NCI-H2227 treated with DMSO at 0.1 percent for 48 hours (cell line): ENCODE measurements around the gene IGFALS.

Experiments
- DNase-seq: peaks from one replicate; lab custom pipeline; 2025; lab: John Stamatoyannopoulos, UW

The IGFALS gene

GRCh38 chr16:1775846-1776671 lies 17.4 kb downstream of the IGFALS start:
- no peak for DNase-seq

GRCh38 chr16:1775006-1775845 lies 18.3 kb downstream of the IGFALS start:
- DNase-seq: no peak

DNA sequence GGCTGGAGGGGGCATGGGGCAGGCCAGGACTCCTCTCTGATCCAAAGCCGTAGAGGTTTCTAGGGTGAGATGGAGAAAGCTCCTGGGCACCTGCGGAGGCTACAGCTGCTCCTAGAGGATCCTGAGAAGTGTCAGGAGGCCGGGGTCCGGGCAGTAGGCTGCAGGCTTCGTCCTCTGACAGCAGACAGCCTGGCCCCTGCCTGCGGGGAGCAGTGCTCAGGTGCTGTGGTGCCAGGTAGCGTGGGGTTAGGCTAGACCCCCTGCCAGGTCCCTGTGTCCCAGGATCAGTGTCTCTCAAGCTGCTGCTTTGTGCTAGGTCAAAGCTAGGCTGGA lies 19.1 kb downstream of the IGFALS start:
- DNase-seq: no peak

- DNase-seq: no peak
These were observed 19.6 kb downstream of the IGFALS start for GRCh38 chr16:1773703-1774447.

DNA sequence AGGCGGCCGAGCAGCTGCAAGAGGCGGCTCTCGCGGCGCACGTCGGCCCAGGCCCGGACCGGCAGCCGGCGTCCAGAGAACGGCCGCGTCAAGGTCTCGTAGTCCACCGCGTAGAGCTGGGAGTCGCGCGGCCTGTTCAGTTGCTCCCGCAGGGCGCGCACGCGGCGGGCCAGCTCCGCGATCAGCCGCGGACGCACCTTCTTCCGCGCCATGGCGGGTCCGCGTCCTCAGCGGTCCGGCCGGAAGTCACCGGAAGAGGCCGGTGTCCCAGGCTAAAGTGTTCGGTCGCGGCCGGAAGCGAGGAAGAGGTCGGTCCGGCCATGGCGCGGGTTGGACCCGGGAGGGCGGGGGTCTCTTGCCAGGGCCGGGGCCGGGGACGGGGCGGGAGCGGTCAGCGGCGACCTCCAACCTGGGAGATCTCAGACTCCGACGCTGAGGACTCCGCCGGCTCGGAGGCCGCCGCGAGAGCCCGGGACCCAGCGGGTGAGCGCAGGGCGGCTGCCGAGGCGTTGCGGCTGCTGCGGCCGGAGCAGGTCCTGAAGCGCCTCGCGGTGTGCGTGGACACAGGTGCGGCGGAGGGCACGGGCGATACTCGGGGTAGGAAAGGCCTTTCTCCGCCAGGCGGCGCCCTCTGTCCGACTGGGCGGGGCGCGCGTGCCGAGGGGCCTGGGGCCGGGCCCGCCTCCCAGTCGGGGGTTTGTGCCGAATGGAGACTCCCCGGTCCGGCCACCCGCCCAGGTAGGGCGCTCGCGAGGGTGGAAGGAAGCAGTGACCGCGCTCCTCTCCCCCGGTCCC lies 20.4 kb downstream of the IGFALS start, which contains the start of gene MRPS34:
Gene MRPS34 (minus strand): TSS at position 227 of the 795 bp plus-strand sequence. CDS start 15 bp downstream, at position 212.
- peak; percentile 82 for DNase-seq

GRCh38 chr16:1772362-1772907 lies 21.1 kb downstream of the IGFALS start, which contains the start of gene EME2:
Gene EME2, plus strand, starts transcription at chr16:1772810. Its CDS starts 418 bp downstream, at chr16:1773228.
- peak; percentile 23 for DNase-seq

DNA sequence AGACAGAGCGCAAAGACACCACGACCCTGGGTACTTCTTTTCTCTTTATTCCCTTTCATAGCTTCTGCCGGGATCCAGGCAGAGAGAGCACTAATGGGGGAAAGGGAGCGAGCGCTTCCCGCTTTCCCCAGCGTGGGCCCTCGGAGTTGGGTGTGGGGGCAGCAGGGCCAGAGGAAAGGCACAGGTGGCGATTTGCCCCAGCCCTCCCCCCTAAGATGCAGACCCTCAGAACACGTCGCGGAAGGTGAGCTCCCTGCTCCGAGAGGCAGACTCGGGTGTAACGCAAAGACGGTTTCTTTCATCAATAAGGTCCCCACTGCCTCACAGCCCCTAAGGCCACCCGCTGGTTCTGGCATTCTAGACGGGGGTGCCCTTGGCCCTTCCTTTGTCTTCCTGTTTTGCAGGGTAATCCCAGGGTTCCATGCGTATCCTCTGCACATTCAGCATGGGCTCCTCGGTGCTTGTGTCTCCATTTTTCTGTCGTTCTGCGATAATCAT lies 21.6 kb downstream of the IGFALS start:
- DNase-seq: no peak

DNA sequence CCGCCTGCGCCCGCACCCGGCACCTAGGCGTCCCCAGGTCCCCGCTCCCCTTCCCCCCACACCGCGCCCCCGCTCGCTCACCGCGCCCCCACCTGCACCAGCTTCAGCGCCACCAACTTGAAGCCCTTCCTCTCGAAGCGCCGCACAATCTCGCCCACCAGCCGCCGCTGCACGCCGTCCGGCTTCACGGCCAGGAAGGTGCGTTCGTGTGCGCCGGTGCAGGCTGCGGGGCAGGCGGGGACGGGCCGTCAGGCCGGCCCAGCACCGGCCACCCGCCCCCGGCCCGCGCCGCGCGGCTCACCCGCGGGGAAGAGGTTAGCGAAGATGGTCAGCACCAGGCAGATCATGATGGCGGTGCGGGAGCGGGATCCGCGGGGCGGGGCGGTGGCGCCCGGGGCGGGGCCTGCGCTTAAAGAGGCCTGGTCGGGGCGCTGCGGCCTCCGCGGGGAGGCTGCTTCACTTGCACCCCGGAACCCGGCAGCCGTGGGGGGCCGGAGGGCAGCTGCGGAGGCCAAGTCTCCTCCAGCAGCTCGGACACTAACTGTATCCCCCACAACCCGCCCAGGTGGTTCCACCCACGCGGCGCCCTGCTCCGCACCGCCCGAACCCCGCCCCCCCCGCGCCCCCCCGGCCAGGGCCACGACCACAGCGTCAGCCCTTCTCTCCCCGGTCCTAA lies 22.2 kb downstream of the IGFALS start, which contains the start of gene NME3:
Gene NME3 (minus strand): TSS at position 356 of the 676 bp plus-strand sequence. CDS start 9 bp downstream, at position 347.
- peak; percentile 41 for DNase-seq

DNA sequence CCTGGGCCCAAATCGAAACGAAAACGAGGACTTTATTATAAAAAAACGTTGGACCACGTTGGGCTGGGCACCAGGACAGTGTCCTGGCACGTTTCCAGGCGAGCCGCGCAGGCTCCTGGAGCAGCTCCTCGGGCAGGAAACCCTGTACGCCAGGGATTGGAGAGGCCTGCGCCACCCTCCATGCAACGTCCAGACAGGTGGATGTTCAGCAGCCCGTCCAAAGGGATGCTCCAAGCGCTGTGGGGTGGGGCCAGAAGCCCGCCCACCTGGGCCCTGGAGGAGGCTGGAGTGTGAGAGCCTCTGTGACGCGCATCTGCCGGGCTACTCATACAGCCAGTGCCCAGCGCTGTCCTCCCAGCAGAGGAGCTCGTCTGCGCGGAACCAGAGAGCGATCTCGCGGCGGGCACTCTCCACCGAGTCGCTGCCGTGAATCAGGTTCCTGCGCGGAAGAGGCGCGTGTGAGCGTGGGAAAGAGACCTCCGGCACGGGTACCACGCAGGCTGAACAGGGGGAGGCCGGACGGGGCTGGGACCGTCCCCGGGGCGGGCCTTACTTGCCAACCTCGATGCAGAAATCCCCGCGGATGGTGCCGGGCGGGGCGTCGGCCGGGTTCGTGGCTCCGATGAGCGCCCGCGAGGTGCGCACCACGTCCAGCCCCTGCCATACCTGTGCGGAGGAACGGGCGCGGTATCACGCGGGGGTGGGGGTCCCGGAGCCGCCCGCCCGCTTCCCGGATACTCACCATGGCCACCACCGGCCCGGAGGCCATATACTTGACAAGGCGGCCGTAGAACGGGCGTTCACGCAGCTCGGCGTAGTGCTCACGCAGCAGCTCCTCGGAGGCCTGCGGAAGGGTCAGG lies 22.9 kb downstream of the IGFALS start:
- peak; percentile 58 for DNase-seq

- no peak for DNase-seq
These were observed 23.9 kb downstream of the IGFALS start for GRCh38 chr16:1769402-1770300.

GRCh38 chr16:1768767-1769401 lies 24.6 kb downstream of the IGFALS start:
- DNase-seq: no peak

- DNase-seq: no peak
These were observed 25.3 kb downstream of the IGFALS start for GRCh38 chr16:1768061-1768766.

- no peak for DNase-seq
These were observed 26.1 kb downstream of the IGFALS start for GRCh38 chr16:1767116-1767994.

- DNase-seq: no peak
These were observed 26.8 kb downstream of the IGFALS start for GRCh38 chr16:1766701-1767100.

DNA sequence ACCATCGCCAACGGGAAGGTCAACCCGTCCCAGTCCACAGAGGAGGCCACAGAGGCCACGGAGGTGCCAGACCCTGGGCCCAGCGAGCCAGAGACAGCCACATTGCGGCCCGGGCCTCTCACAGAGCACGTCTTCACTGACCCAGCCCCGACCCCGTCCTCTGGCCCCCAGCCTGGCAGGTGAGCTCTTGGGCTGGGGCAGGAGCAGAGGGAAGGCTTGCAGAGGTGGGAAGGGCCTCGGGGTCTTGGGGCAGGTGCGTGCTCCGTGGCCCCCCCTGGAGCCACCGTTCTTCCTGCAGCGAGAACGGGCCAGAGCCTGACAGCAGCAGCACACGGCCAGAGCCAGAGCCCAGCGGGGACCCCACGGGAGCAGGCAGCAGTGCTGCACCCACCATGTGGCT lies 27.3 kb downstream of the IGFALS start:
- no peak for DNase-seq

DNA sequence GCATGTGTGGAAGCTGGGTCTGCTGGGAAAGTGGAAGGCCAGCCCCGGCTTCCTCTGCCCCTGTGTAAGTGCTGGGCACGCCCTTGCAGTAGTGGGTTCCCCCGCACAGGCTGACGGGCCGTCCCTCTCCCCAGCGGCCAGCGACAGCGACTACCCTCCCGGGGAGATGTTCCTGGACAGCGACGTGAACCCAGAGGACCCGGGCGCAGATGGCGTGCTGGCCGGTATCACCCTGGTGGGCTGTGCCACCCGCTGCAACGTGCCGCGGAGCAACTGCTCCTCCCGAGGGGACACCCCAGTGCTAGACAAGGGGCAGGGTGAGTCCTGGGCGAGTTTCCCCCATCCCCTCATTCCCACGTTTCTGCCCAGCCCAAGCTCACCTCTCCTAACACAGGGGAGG lies 27.7 kb downstream of the IGFALS start:
- DNase-seq: no peak
